OCI-LY7 (cell line): ENCODE measurements around the gene HAPSTR1. TPM values are rescaled to one million over a fixed set of nuclear protein-coding genes. Genes with fewer than 3 reads are reported as not detected.

Experiments
- BruUV-seq: library from RNA; stranded (reverse); fragments of 400-500 nt; replicated peaks from 2 replicates; lab custom pipeline; 2021; lab: Mats Ljungman, UMichigan
- CTCF ChIA-PET: fragments of 300-600 bp; sonication (Branson Sonifier 250); formaldehyde crosslinking; loops from one replicate; lab custom pipeline; 2022; ENCODE audit warnings: antibody characterized with exemption; ENCODE audit not compliant: unreplicated experiment; lab: Charles Lee
- POLR2A ChIA-PET: fragments of 300-600 bp; sonication (Branson Sonifier 250); formaldehyde crosslinking; loops from one replicate; lab custom pipeline; 2022; ENCODE audit warnings: antibody characterized with exemption; lab: Charles Lee
- DNase-seq: peaks from one replicate; pipeline ENCODE4 v3.0.0-alpha.2; 2015; ENCODE audit warnings: low spot score
- H2AFZ ChIP-seq: fragments of 200-600 bp; sonication (generic), shearing (Covaris generic); 2 replicates; pipeline ENCODE4 v1.6.1; 2014; ENCODE audit warnings: mild to moderate bottlenecking, antibody characterized with exemption, low read length, moderate library complexity
- H3K27ac ChIP-seq: fragments of 200-600 bp; sonication (generic); 2 replicates; pipeline ENCODE4 v1.5.1; 2014; ENCODE audit warnings: mixed run types, low read depth, mild to moderate bottlenecking, moderate library complexity, low read length, inconsistent platforms; ENCODE audit not compliant: poor library complexity, severe bottlenecking
- H3K36me3 ChIP-seq: fragments of 200-600 bp; sonication (generic); 2 replicates; pipeline ENCODE4 v1.6.1; 2014; ENCODE audit warnings: mild to moderate bottlenecking, antibody characterized with exemption, low read length, moderate library complexity, mixed read lengths; ENCODE audit not compliant: insufficient read depth
- H3K4me1 ChIP-seq: fragments of 200-600 bp; sonication (generic); 2 replicates; pipeline ENCODE4 v1.5.1; 2014; ENCODE audit warnings: mild to moderate bottlenecking, low read length; ENCODE audit not compliant: insufficient read depth, poor library complexity, severe bottlenecking
- H3K4me2 ChIP-seq: fragments of 200-600 bp; sonication (generic); 2 replicates; pipeline ENCODE4 v1.6.1; 2014; ENCODE audit warnings: mild to moderate bottlenecking, low read length
- H3K4me3 ChIP-seq: fragments of 200-600 bp; sonication (generic); 2 replicates; pipeline ENCODE4 v1.5.1; 2014; ENCODE audit warnings: mild to moderate bottlenecking, low read depth, low read length; ENCODE audit not compliant: poor library complexity, severe bottlenecking
- H3K79me2 ChIP-seq: fragments of 200-600 bp; sonication (generic); 2 replicates; pipeline ENCODE4 v1.6.1; 2016; ENCODE audit warnings: low read depth, mild to moderate bottlenecking, low read length, moderate library complexity, mixed read lengths; ENCODE audit not compliant: insufficient read depth
- H3K9me2 ChIP-seq: fragments of 200-600 bp; sonication (generic); 2 replicates; pipeline ENCODE4 v1.6.1; 2016; ENCODE audit warnings: mild to moderate bottlenecking, low read length, mixed read lengths; ENCODE audit not compliant: insufficient read depth
- H3K9me3 ChIP-seq: fragments of 200-600 bp; sonication (generic); 2 replicates; pipeline ENCODE4 v1.6.1; 2014; ENCODE audit warnings: mild to moderate bottlenecking, mixed run types, low read length, mixed read lengths
- H4K20me1 ChIP-seq: fragments of 200-600 bp; sonication (generic); 2 replicates; pipeline ENCODE4 v1.6.1; 2014; ENCODE audit warnings: mild to moderate bottlenecking, antibody characterized with exemption, low read length, moderate library complexity, mixed read lengths; ENCODE audit not compliant: insufficient read depth
- EZH2phosphoT487 ChIP-seq: fragments of 200-600 bp; sonication (generic); IDR thresholded peaks from 2 replicates; pipeline ENCODE4 v1.6.1; 2018; ENCODE audit warnings: low read depth, borderline replicate concordance, mild to moderate bottlenecking, mixed run types, antibody characterized with exemption, low read length, moderate library complexity, mixed read lengths
- intact Hi-C: fragments of 100-400 bp; cut with micrococcal nuclease; formaldehyde crosslinking; loops from one replicate; pipeline ENCODE4 v1.10.0; 2022; ENCODE audit not compliant: unreplicated experiment
- total RNA-seq, 2 experiments: library from RNA; depleted of rRNA in 1 of 2; stranded (reverse); fragments of >200 nt in 1 of 2; shearing (Covaris generic) in 1 of 2; gene quantifications; 2 replicates each; pipeline ENCODE4 v1.2.3, GENCODE V29; 2014 to 2022
- TF ChIP-seq, protein P1 (sequence below): fragments of 200-600 bp; sonication (generic); conservative IDR thresholded peaks from 2 replicates; pipeline ENCODE4 v1.5.1; 2014; ENCODE audit warnings: mild to moderate bottlenecking, antibody characterized with exemption, low read length, moderate library complexity, mixed read lengths

Gene HAPSTR1
- total RNA-seq, 2 experiments from 2014 or later: 50.9 to 71.5 TPM

DNA sequence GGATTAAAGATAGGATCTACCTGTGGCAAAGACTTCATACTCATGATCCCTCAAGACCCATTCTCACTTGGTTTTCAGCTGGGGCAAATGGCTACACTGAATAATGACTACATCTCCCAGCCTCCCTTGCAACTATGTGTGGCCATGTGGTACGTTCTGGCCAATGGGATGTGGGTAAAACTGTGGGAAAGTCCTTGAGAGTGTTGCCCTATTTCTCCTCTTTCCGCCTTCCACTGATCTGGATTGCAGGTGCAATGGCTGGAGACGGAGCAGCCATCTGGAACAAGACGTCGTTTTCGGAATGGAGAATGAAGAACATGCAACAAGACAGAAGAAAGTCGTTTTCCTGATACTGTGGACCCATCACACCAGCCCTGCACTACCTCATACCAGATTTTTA lies 48.5 kb downstream of the HAPSTR1 start:
- ChIA-PET POLR2A (no interaction called here), CTCF (no interaction called here)
- H3K4me2 ChIP-seq: peak overlapping the region; percentile 40; the same call in 1 of the 2 replicates
- H3K4me1 ChIP-seq: peaks cover 32% of the 10 kb centered on the region
- no peak for TF ChIP-seq EZH2phosphoT487
- TF ChIP-seq, protein P1, sequence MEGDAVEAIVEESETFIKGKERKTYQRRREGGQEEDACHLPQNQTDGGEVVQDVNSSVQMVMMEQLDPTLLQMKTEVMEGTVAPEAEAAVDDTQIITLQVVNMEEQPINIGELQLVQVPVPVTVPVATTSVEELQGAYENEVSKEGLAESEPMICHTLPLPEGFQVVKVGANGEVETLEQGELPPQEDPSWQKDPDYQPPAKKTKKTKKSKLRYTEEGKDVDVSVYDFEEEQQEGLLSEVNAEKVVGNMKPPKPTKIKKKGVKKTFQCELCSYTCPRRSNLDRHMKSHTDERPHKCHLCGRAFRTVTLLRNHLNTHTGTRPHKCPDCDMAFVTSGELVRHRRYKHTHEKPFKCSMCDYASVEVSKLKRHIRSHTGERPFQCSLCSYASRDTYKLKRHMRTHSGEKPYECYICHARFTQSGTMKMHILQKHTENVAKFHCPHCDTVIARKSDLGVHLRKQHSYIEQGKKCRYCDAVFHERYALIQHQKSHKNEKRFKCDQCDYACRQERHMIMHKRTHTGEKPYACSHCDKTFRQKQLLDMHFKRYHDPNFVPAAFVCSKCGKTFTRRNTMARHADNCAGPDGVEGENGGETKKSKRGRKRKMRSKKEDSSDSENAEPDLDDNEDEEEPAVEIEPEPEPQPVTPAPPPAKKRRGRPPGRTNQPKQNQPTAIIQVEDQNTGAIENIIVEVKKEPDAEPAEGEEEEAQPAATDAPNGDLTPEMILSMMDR: no peak
- no peaks in the 10 kb centered on the region for H4K20me1 ChIP-seq
- H3K36me3 ChIP-seq: no peaks in the 10 kb centered on the region
- H3K79me2 ChIP-seq: no peaks in the 10 kb centered on the region
- H2AFZ ChIP-seq: peak overlapping the region; percentile 66; the same call in 1 of the 2 replicates
- peak overlapping the region; percentile 7 for H3K4me3 ChIP-seq
- intact Hi-C loops: loop anchor here (1.0 to 10.0 kb wide), 5 partner anchors 85 to 273 kb away; partner anchors contain the start of genes CARHSP1 and LITAFD
- BruUV-seq: no TSS peak
- DNase-seq: peak; percentile 79
- H3K9me2 ChIP-seq: no peaks in the 10 kb centered on the region
- H3K9me3 ChIP-seq: no peaks in the 10 kb centered on the region
- H3K27ac ChIP-seq: no peak overlapping the region

Other genes starting within 250 kb of the HAPSTR1 start
- 236 and 241 TPM in 2 replicates for gene CARHSP1, start 222.6 kb upstream of the HAPSTR1 start, total RNA-seq (2014; rRNA removed; shearing (Covaris generic))
- gene CARHSP1, start 222.6 kb upstream of the HAPSTR1 start, total RNA-seq (2022): 156 and 173 TPM in 2 replicates
- not detected in 2 replicates for gene LITAFD, start 209.3 kb upstream of the HAPSTR1 start, total RNA-seq (2014; rRNA removed; shearing (Covaris generic))
- gene LITAFD, start 209.3 kb upstream of the HAPSTR1 start, total RNA-seq (2022): not detected in 2 replicates
- gene USP7, start 127.7 kb upstream of the HAPSTR1 start, total RNA-seq (2014; rRNA removed; shearing (Covaris generic)): 46.4 and 61.5 TPM in 2 replicates
- 127 and 132 TPM in 2 replicates for gene USP7, start 127.7 kb upstream of the HAPSTR1 start, total RNA-seq (2022)